Measurements from ENCODE around the gene NCAM2. TPM values are rescaled to one million over a fixed set of nuclear protein-coding genes. Genes with fewer than 3 reads are reported as not detected.

The NCAM2 gene
- total and polyA plus RNA-seq, 2 of the 4 experiments (the other 2 are of a cell fraction), result 2.7 to 5.0 TPM

DNA sequence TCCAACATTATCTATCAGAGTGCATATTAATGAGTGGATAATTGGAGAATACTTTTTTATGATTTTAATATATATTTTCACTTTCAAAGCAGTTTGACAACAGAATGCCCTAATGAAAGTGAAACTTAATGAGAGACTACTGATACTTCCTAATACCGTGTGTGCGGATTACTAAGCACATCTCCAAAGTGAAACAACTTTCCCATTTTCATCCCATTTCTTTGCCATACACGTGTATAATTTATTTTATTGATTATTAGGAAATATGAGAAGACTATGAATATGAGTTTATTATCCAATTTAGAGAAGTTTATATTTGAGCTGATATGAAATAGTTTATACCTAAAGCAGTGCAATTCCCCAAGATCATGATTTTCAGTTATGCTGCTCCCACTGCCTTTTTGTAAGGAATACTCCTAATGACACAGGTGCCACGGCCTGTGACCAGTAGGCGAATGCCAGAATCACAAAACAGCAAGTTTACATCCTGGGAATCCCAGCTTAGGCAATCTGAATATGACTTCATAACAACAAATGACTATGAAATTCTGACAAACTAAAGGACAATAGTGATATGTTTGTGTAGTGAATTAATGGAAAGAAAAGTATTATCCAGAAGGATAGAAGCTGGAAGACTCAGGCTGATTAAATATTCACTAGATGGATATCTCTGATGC lies 202.9 kb downstream of the NCAM2 start:
- TF ChIP-seq, protein P1, sequence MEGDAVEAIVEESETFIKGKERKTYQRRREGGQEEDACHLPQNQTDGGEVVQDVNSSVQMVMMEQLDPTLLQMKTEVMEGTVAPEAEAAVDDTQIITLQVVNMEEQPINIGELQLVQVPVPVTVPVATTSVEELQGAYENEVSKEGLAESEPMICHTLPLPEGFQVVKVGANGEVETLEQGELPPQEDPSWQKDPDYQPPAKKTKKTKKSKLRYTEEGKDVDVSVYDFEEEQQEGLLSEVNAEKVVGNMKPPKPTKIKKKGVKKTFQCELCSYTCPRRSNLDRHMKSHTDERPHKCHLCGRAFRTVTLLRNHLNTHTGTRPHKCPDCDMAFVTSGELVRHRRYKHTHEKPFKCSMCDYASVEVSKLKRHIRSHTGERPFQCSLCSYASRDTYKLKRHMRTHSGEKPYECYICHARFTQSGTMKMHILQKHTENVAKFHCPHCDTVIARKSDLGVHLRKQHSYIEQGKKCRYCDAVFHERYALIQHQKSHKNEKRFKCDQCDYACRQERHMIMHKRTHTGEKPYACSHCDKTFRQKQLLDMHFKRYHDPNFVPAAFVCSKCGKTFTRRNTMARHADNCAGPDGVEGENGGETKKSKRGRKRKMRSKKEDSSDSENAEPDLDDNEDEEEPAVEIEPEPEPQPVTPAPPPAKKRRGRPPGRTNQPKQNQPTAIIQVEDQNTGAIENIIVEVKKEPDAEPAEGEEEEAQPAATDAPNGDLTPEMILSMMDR (conservative IDR thresholded peaks at IDR 0.05; ENCODE audit: low read depth, low read length), result no peak
- no peak for TF ChIP-seq CHD1 (IDR thresholded peaks at IDR 0.05; ENCODE audit: low read depth, low read length)
- TF ChIP-seq, protein P2, sequence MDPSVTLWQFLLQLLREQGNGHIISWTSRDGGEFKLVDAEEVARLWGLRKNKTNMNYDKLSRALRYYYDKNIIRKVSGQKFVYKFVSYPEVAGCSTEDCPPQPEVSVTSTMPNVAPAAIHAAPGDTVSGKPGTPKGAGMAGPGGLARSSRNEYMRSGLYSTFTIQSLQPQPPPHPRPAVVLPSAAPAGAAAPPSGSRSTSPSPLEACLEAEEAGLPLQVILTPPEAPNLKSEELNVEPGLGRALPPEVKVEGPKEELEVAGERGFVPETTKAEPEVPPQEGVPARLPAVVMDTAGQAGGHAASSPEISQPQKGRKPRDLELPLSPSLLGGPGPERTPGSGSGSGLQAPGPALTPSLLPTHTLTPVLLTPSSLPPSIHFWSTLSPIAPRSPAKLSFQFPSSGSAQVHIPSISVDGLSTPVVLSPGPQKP (IDR thresholded peaks at IDR 0.05; ENCODE audit: borderline replicate concordance, low read depth, low read length), result no peak
- TF ChIP-seq RCOR1 (IDR thresholded peaks at IDR 0.05; ENCODE audit: insufficient replicate concordance, low read length), result no peak
- no peak for TF ChIP-seq RFX5 (IDR thresholded peaks at IDR 0.05; ENCODE audit: low read depth, low read length)
- no peak for TF ChIP-seq RAD21 (IDR thresholded peaks at IDR 0.05; ENCODE audit: low read length)
- TF ChIP-seq FOS (IDR thresholded peaks at IDR 0.05; ENCODE audit: low read depth, low read length), result no peak
- TF ChIP-seq NFE2L2 (IDR thresholded peaks at IDR 0.05; ENCODE audit: low read depth, low read length), result no peak
- no peak for TF ChIP-seq MAZ (IDR thresholded peaks at IDR 0.05; ENCODE audit: borderline replicate concordance, low read depth, low read length)
- TF ChIP-seq CEBPB (IDR thresholded peaks at IDR 0.05; ENCODE audit: low read depth, low read length), result no peak
- TF ChIP-seq, protein P3, sequence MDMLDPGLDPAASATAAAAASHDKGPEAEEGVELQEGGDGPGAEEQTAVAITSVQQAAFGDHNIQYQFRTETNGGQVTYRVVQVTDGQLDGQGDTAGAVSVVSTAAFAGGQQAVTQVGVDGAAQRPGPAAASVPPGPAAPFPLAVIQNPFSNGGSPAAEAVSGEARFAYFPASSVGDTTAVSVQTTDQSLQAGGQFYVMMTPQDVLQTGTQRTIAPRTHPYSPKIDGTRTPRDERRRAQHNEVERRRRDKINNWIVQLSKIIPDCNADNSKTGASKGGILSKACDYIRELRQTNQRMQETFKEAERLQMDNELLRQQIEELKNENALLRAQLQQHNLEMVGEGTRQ (IDR thresholded peaks at IDR 0.05; ENCODE audit: low read depth, low read length), result no peak
- no peak for TF ChIP-seq BHLHE40 (IDR thresholded peaks at IDR 0.05; ENCODE audit: low read depth, low read length)
- dilution Hi-C loops (cut with HindIII; ENCODE audit: low sequenced_read_pairs, unreplicated experiment), result no loop called here
- in situ Hi-C loops (cut with MboI; ENCODE audit: low sequenced_read_pairs), result no loop called here
- Histone ChIP-seq H3K9ac (ENCODE audit: low read depth, low read length) (no peak overlapping the region; the same call in 1 of the 2 replicates), H2AFZ (replicated peaks; ENCODE audit: low read length, poor library complexity) (peak overlapping the region; percentile 73), H2AK9ac (replicated peaks; ENCODE audit: low read depth, low read length, poor library complexity) (no peak overlapping the region), H3K9me3 (ENCODE audit: control insufficient read depth, insufficient read depth, low read length) (no peaks in the 10 kb centered on the region), H3K36me3 (ENCODE audit: control insufficient read depth, insufficient read depth, low read length) (no peaks in the 10 kb centered on the region), H2BK5ac (ENCODE audit: low read depth, low read length, poor library complexity, severe bottlenecking) (peak overlapping the region; percentile 93), H3K56ac (ENCODE audit: extremely low read depth, insufficient read depth, low read length) (peak overlapping the region; percentile 75), H3K4ac (ENCODE audit: low read depth, low read length) (peak overlapping the region; percentile 97), H2BK15ac (ENCODE audit: low read depth, low read length) (peak overlapping the region; percentile 69; the same call in 2 of the 3 replicates), H4K8ac (ENCODE audit: low read depth in 2 of 2, low read length in 2 of 2) (peak overlapping the region; percentile 24 to 90), H4K5ac (ENCODE audit: low read depth, low read length) (peak overlapping the region; percentile 88), H3K79me1 (ENCODE audit: low read depth in 1 of 2, low read length in 2 of 2) (no peaks in the 10 kb centered on the region), H3K14ac (replicated peaks; ENCODE audit: low read depth, low read length) (peak overlapping the region; percentile 94), H3K27ac (ENCODE audit: insufficient read depth, low read length) (peak overlapping the region; percentile 96), H3K4me3 (ENCODE audit: insufficient read depth, low read depth, low read length) (no peak overlapping the region), H4K20me1 (ENCODE audit: insufficient read depth, low read length) (no peaks in the 10 kb centered on the region), H3K18ac (ENCODE audit: low read depth, low read length) (peak overlapping the region; percentile 95), H3K27me3 (ENCODE audit: control insufficient read depth, insufficient read depth, low read length) (no peaks in the 10 kb centered on the region), H2BK120ac (ENCODE audit: low read depth, low read length) (peak overlapping the region; percentile 100), H2AK5ac (ENCODE audit: low read depth, low read length) (peak overlapping the region; percentile 76; the same call in 1 of the 2 replicates), H3K4me2 (ENCODE audit: low read depth, low read length) (peak overlapping the region; percentile 44), H4K91ac (ENCODE audit: insufficient read depth, low read depth, low read length) (peak overlapping the region; percentile 94), H3K9me1 (ENCODE audit: insufficient read depth, low read length) (no peaks in the 10 kb centered on the region), H3K4me1 (ENCODE audit: control insufficient read depth, insufficient read depth, low read length) (peaks cover 11% of the 10 kb centered on the region), H2BK20ac (ENCODE audit: low read depth, low read length) (peak overlapping the region; percentile 98), H3K23ac (ENCODE audit: low read depth, low read length) (peak overlapping the region; percentile 90)
- WGBS, 2 experiments (ENCODE audit: extremely low coverage in 2 of 2, insufficient read length in 1 of 2), result no CpG with 5 or more reads among the region's 5 CpGs
- ChIA-PET CTCF (interaction anchor here (0.6 to 0.7 kb wide), 2 partner anchors 31 to 206 kb away, joined by 3 read pairs; no protein-coding TSS in a partner anchor), POLR2A (ENCODE audit: unreplicated experiment) (interaction anchor here (0.7 kb wide), 1 partner anchor 230 kb away, joined by 4 read pairs; no protein-coding TSS in a partner anchor)
- intact Hi-C loops (cut with micrococcal nuclease), result loop anchor here (2.0 kb wide), 1 partner anchor 36 kb away; no protein-coding TSS in a partner anchor
- DNase-seq (peak; percentile 49), ATAC-seq (ENCODE audit: low read depth) (peak; percentile 47)
- BruUV-seq (replicated peaks), result no TSS peak
